HFFc6 (cell line): ENCODE results near the gene MAGEA8. TPM values are rescaled to one million over a fixed set of nuclear protein-coding genes. Genes with fewer than 3 reads are reported as not detected.

Source experiments
- DNase-seq: peaks from one replicate; pipeline ENCODE4 v3.0.0-alpha.2; 2018
- H3K27ac Mint-ChIP-seq: 2 replicates; pipeline ENCODE4 v1.8.0; 2020; ENCODE audit warnings: mild to moderate bottlenecking, mixed read lengths
- H3K27me3 Mint-ChIP-seq: 2 replicates; pipeline ENCODE4 v1.8.0; 2021; ENCODE audit warnings: mild to moderate bottlenecking, moderate library complexity, mixed read lengths; ENCODE audit not compliant: insufficient read depth
- H3K36me3 Mint-ChIP-seq: 2 replicates; pipeline ENCODE4 v1.8.0; 2021; ENCODE audit warnings: low read depth, mixed read lengths
- H3K4me1 Mint-ChIP-seq: 2 replicates; pipeline ENCODE4 v1.8.0; 2020; ENCODE audit warnings: low read depth, mixed read lengths
- H3K4me3 Mint-ChIP-seq: 2 replicates; pipeline ENCODE4 v1.8.0; 2020; ENCODE audit warnings: mild to moderate bottlenecking, moderate library complexity, mixed read lengths
- H3K9me3 Mint-ChIP-seq: 2 replicates; pipeline ENCODE4 v1.8.0; 2020; ENCODE audit warnings: mild to moderate bottlenecking, mixed read lengths
- CTCF ChIP-seq: fragments of 200-600 bp; sonication (generic); IDR thresholded peaks from 2 replicates; pipeline ENCODE4 v1.5.0; 2021; ENCODE audit warnings: antibody characterized with exemption, mild to moderate bottlenecking
- total RNA-seq, 6 experiments: library from RNA; stranded (reverse); fragmentation: NEBNext Ultra II Directional; extraction: Animal tissue kit (Norgen Biotek cat#: 25700); gene quantifications; 2 replicates in 1 of 6; 3 replicates in 5 of 6; pipeline ENCODE4 v1.2.3, GENCODE V29; 2021

MAGEA8 gene
- total RNA-seq, 6 experiments from 2014 or later: not detected

- no peak overlapping the region for H3K27ac Mint-ChIP-seq
- no peak overlapping the region for H3K4me3 Mint-ChIP-seq
- no peak for TF ChIP-seq CTCF
- no peaks in the 10 kb centered on the region for H3K9me3 Mint-ChIP-seq
- no peaks in the 10 kb centered on the region for H3K4me1 Mint-ChIP-seq
- DNase-seq: no peak
- peaks cover 2% of the 10 kb centered on the region for H3K27me3 Mint-ChIP-seq
- H3K36me3 Mint-ChIP-seq: no peaks in the 10 kb centered on the region
Measured at GRCh38 chrX:149845385-149845784, 35.6 kb upstream of the MAGEA8 start.

- no peak for DNase-seq
- no peak overlapping the region for H3K4me3 Mint-ChIP-seq
- no peaks in the 10 kb centered on the region for H3K9me3 Mint-ChIP-seq
- H3K4me1 Mint-ChIP-seq: no peaks in the 10 kb centered on the region
- no peaks in the 10 kb centered on the region for H3K36me3 Mint-ChIP-seq
- peaks cover 2% of the 10 kb centered on the region for H3K27me3 Mint-ChIP-seq
- no peak overlapping the region for H3K27ac Mint-ChIP-seq
- no peak for TF ChIP-seq CTCF
Measured at GRCh38 chrX:149846789-149847188, 34.2 kb upstream of the MAGEA8 start.

- no peak overlapping the region for H3K27ac Mint-ChIP-seq
- no peak for DNase-seq
- TF ChIP-seq CTCF: no peak
- no peaks in the 10 kb centered on the region for H3K36me3 Mint-ChIP-seq
- no peaks in the 10 kb centered on the region for H3K4me1 Mint-ChIP-seq
- H3K27me3 Mint-ChIP-seq: peaks cover 2% of the 10 kb centered on the region
- no peak overlapping the region for H3K4me3 Mint-ChIP-seq
- no peaks in the 10 kb centered on the region for H3K9me3 Mint-ChIP-seq
Measured at GRCh38 chrX:149848855-149849254, 32.1 kb upstream of the MAGEA8 start.

- no peaks in the 10 kb centered on the region for H3K36me3 Mint-ChIP-seq
- no peak overlapping the region for H3K27ac Mint-ChIP-seq
- no peaks in the 10 kb centered on the region for H3K9me3 Mint-ChIP-seq
- H3K4me3 Mint-ChIP-seq: no peak overlapping the region
- H3K4me1 Mint-ChIP-seq: no peaks in the 10 kb centered on the region
- peaks cover 2% of the 10 kb centered on the region for H3K27me3 Mint-ChIP-seq
- TF ChIP-seq CTCF: no peak
- no peak for DNase-seq
Measured at GRCh38 chrX:149849787-149850186, 31.2 kb upstream of the MAGEA8 start.

GRCh38 chrX:149851864-149852263, 29.1 kb upstream of the MAGEA8 start:
- no peak overlapping the region for H3K27ac Mint-ChIP-seq

More at GRCh38 chrX:149851864-149852263, 29.1 kb upstream of the MAGEA8 start:
- H3K9me3 Mint-ChIP-seq: no peaks in the 10 kb centered on the region
- no peak overlapping the region for H3K4me3 Mint-ChIP-seq
- TF ChIP-seq CTCF: no peak
- no peaks in the 10 kb centered on the region for H3K4me1 Mint-ChIP-seq
- DNase-seq: no peak
- H3K27me3 Mint-ChIP-seq: peaks cover 2% of the 10 kb centered on the region
- no peaks in the 10 kb centered on the region for H3K36me3 Mint-ChIP-seq
